Bronchial epithelial cell (primary cell): ENCODE data around the gene ARSI. TPM values are rescaled to one million over a fixed set of nuclear protein-coding genes. Genes with fewer than 3 reads are reported as not detected.
"Not testable (repeated sequence)": the region's sequence is repeated elsewhere in the genome, so short reads cannot be mapped to it uniquely, and the experiment has no call there.

ENCODE experiments used
- DNase-seq: peaks from one replicate; pipeline ENCODE4 v3.0.0-alpha.2; 2010; ENCODE audit warnings: low read depth
- FAIRE-seq: peaks from 2 replicates; lab custom pipeline; 2011; peaks lifted over from hg19 to GRCh38; lab: Jason Lieb, UNC
- H3K27me3 ChIP-seq: 2 replicates; pipeline ENCODE4 v1.5.1; 2011; ENCODE audit warnings: low read length; ENCODE audit not compliant: control insufficient read depth, insufficient read depth
- H3K36me3 ChIP-seq: 2 replicates; pipeline ENCODE4 v1.5.1; 2011; ENCODE audit warnings: low read length; ENCODE audit not compliant: control insufficient read depth, insufficient read depth
- H3K4me3 ChIP-seq: 2 replicates; pipeline ENCODE4 v1.5.1; 2011; ENCODE audit warnings: mild to moderate bottlenecking, low read depth, low read length, control low read depth
- CTCF ChIP-seq: IDR thresholded peaks from 2 replicates; pipeline ENCODE4 v1.5.1; 2011; ENCODE audit warnings: mild to moderate bottlenecking, moderate library complexity, low read length, control low read depth, inconsistent platforms; ENCODE audit not compliant: insufficient read depth, severe bottlenecking
- total RNA-seq: library from RNA; depleted of rRNA; stranded (reverse); fragments of >200 nt; gene quantifications from 2 replicates; pipeline ENCODE4 v1.2.1, GENCODE V29; 2014

Gene ARSI
- total RNA-seq, 1 donor from 2014 or later, result 5.8 TPM

DNA sequence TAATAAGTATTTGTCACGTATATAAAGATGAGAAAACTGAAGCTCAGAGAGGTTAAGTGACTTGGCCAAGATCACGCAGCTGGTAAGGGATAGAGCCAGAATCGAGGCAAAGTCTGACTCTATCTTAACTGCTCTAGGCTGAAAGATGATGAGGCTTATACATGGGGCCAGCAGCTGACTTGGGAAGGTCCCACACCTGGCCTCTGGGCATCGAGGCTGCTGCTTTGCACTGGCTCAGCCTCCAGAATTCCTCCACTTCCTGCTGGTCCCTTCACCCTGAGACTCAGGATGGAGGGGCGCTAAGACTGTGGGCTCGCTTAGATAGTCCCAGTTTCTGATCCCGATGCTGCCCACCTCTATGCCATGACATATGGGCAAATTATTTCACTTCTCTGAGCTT is 48.3 kb downstream of the ARSI start:
- Histone ChIP-seq H3K4me3 (no peak overlapping the region), H3K36me3 (no peaks in the 10 kb centered on the region), H3K27me3 (peaks cover 4% of the 10 kb centered on the region)
- DNase-seq (no peak), FAIRE-seq (no peak)
- TF ChIP-seq CTCF, result no peak

DNA sequence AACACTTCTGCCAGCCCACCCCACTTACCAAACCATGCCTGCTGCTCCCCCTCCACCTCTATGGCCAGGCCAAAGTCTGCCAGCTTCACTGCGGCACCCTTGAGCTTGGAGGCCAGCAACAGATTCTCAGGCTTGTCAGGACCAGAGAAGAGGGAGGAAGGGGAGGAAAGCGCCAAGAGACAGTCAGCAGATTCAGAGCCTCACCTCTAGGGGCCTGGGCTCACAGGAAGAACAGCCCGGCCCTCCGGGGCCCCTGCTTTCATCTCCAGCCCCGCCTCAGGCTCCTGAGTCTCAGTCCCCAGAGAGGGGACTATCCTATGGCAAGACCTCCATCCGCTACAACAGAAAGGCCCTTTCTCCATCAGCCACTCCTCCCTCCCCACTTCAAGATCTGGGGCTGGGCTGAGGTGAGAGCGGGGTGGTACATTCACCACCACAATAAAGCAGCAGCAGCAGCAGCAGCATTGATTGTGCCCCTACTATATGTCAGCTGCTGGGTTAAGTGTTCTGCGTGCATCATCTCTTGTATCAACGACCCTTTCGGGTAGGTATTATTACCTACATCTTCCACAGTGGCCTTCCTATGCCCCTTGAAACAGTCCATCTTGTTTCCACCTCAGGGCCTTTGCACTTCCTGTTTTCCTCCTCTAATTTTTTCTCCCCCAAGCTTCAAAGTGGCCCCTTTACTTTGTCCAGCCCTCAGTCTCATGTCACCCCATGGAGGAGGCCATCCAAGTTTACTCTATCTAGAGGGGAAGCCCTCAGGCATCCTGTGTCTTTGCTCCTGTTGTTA is 49.1 kb downstream of the ARSI start:
- Histone ChIP-seq H3K36me3 (no peaks in the 10 kb centered on the region), H3K4me3 (no peak overlapping the region), H3K27me3 (peaks cover 4% of the 10 kb centered on the region)
- FAIRE-seq, result no peak
- TF ChIP-seq CTCF, result no peak
- no peak for DNase-seq

DNA sequence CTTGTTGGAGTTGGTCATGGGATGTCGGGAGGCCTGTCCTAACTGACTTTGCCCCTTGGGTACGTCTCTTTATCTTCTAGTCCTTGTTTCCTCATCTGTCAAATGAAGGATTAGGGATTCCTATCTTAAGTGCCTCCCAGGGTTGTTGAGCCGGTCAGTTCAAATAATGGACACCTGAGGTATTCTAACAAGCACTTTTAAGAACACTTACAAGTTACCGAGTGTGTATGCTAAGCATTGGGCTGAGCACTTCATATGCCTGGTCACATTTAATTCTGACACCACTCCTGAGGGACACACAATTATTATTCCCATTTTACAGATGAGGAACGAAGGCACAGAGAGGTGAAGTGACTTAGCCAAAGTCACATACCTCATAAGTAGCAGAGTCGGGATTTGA is 50.2 kb downstream of the ARSI start:
- DNase-seq, result no peak
- Histone ChIP-seq H3K4me3 (no peak overlapping the region), H3K36me3 (no peaks in the 10 kb centered on the region), H3K27me3 (peaks cover 4% of the 10 kb centered on the region)
- no peak for FAIRE-seq
- no peak for TF ChIP-seq CTCF

DNA sequence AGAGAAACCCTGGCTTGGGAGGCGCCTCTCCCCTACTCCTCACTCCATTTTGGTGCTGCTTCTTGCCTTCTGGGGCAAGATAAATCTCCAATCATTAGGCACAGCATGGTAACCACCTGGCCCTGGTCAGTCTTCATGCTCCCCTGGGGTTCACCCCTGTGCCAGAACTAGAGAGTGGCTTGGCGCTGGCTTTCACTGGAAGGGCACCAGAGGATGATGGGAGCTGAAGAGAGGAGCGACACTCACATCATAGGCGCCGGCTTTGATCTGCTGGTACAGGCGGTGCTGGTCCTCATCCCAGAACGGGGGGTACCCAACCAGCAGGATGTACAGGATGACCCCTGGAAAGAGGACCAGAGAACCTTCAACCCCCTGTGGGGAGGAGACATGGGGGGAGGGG is 51.2 kb downstream of the ARSI start:
- Histone ChIP-seq H3K36me3 (no peaks in the 10 kb centered on the region), H3K27me3 (peaks cover 4% of the 10 kb centered on the region), H3K4me3 (no peak overlapping the region)
- FAIRE-seq (no peak), DNase-seq (no peak)
- no peak for TF ChIP-seq CTCF

DNA sequence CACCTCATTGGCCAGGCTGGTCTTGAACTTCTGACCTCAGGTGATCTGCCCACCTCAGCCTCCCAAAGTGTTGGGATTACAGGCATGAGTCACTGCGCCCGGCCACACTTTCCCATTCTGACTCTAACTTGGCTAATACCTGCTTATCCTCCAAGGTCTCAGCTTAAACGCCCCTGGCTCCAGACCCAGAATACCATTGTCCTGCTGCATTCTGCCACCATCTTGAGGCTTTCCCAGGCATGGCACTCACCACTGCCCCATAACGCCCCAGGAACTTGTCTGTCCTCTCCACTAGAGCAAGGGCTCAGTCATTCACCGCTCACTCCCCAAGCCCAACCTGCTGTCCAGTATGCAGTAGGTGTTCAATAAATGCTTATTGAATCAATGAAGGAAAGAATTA is 53.0 kb downstream of the ARSI start:
- TF ChIP-seq CTCF, result no peak
- no peak for FAIRE-seq
- H3K36me3 ChIP-seq, result no peaks in the 10 kb centered on the region
- peaks cover 6% of the 10 kb centered on the region for H3K27me3 ChIP-seq
- no peak overlapping the region for H3K4me3 ChIP-seq
- DNase-seq, result no peak

DNA sequence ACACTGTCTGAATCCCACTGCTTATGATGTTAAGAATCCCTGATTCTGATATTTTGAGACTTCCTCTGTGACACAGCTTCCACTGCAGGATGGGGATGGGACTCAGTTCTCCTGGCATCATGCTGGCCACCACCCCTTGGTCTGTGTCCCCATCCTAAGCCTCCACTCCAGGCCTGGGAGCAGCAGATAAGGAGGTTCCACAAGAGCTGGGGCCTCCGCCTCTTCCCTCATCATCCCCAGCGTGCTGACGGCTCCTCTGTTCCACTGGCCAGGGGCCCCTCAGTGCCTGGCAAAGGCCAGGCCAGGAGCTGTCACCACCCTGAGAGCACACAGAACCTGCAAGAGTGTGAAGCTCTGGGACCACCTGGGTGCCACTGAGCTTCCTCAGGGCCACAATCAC is 53.8 kb downstream of the ARSI start:
- DNase-seq (no peak), FAIRE-seq (no peak)
- TF ChIP-seq CTCF, result no peak
- H3K27me3 ChIP-seq, result peaks cover 6% of the 10 kb centered on the region
- H3K36me3 ChIP-seq, result no peaks in the 10 kb centered on the region
- H3K4me3 ChIP-seq, result no peak overlapping the region

DNA sequence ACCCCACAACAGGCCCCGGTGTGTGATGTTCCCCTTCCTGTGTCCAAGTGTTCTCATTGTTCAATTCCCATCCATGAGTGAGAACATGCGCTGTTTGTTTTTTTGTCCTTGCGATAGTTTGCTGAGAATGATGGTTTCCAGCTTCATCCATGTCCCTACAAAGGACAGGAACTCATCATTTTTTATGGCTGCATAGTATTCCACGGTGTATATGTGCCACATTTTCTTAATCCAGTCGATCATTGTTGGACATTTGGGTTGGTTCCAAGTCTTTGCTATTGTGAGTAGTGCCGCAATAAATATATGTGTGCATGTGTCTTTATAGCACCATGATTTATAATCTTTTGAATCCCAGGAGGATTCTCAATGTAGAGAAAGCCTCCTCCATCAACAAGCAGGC is 54.2 kb downstream of the ARSI start:
- FAIRE-seq, H3K36me3 ChIP-seq, H3K4me3 ChIP-seq, DNase-seq, H3K27me3 ChIP-seq: not testable (repeated sequence)
